Esophagus muscularis mucosa (tissue), 3 donors: Measurements from ENCODE around the gene FADS2.

Experiments used
- CTCF ChIP-seq, 3 experiments: fragments of 200-600 bp in 2 of 3; fragments of 450-650 bp in 1 of 3; sonication (generic) in 2 of 3; IDR thresholded peaks; one replicate each; pipeline ENCODE4 v1.5.1; 2017 to 2019; ENCODE audit warnings: antibody characterized with exemption in 3 of 3, mild to moderate bottlenecking in 2 of 3, moderate library complexity in 1 of 3
- POLR2A ChIP-seq: fragments of 450-650 bp; IDR thresholded peaks from one replicate; pipeline ENCODE4 v1.6.1; 2017; ENCODE audit warnings: antibody characterized with exemption, moderate library complexity, mild to moderate bottlenecking, low read depth

- TF ChIP-seq CTCF (IDR thresholded peaks at IDR 0.05) (no peak), POLR2A (no peak)
Measured at GRCh38 chr11:61900251-61900650, 72.2 kb downstream of the FADS2 start.
